Trophoblast cell (in vitro differentiated cells and primary cell): ENCODE results near the gene ALKBH8.

Source experiments
- DNase-seq, 2 donors: peaks; one replicate each; pipeline ENCODE4 v3.0.0-alpha.2; 2016
- H2AFZ ChIP-seq: 2 replicates; pipeline ENCODE4 v1.6.1; 2013; ENCODE audit warnings: low read length, moderate library complexity, mild to moderate bottlenecking; ENCODE audit not compliant: insufficient read depth, poor library complexity
- H2AK5ac ChIP-seq: 2 replicates; pipeline ENCODE4 v1.6.1; 2013; ENCODE audit warnings: mild to moderate bottlenecking, low read length
- H2BK120ac ChIP-seq: 2 replicates; pipeline ENCODE4 v1.6.1; 2013; ENCODE audit warnings: low read length, mild to moderate bottlenecking, moderate library complexity; ENCODE audit not compliant: insufficient read depth, poor library complexity
- H2BK12ac ChIP-seq: 2 replicates; pipeline ENCODE4 v1.6.1; 2013; ENCODE audit warnings: mild to moderate bottlenecking, low read length, moderate library complexity
- H2BK5ac ChIP-seq: 2 replicates; pipeline ENCODE4 v1.6.1; 2013; ENCODE audit warnings: low read length, low read depth, moderate library complexity, mild to moderate bottlenecking; ENCODE audit not compliant: poor library complexity
- H3K14ac ChIP-seq: 2 replicates; pipeline ENCODE4 v1.6.1; 2013; ENCODE audit warnings: mild to moderate bottlenecking, low read length
- H3K18ac ChIP-seq: 2 replicates; pipeline ENCODE4 v1.6.1; 2013; ENCODE audit warnings: mild to moderate bottlenecking, low read length
- H3K23ac ChIP-seq: 2 replicates; pipeline ENCODE4 v1.6.1; 2013; ENCODE audit warnings: low read length
- H3K27ac ChIP-seq: 2 replicates; pipeline ENCODE4 v1.5.1; 2013; ENCODE audit warnings: low read depth, mild to moderate bottlenecking, inconsistent platforms, low read length, moderate library complexity
- H3K27me3 ChIP-seq: 2 replicates; pipeline ENCODE4 v1.6.1; 2013; ENCODE audit warnings: inconsistent platforms, mild to moderate bottlenecking, low read length, moderate library complexity; ENCODE audit not compliant: insufficient read depth
- H3K36me3 ChIP-seq, 2 experiments: 1 replicate in 1 of 2; 2 replicates in 1 of 2; pipeline ENCODE4 v1.6.1; 2013; ENCODE audit warnings: low read length in 2 of 2, mild to moderate bottlenecking in 2 of 2, moderate library complexity in 1 of 2; ENCODE audit not compliant: insufficient read depth in 2 of 2, control insufficient read depth in 1 of 2
- H3K4ac ChIP-seq: 2 replicates; pipeline ENCODE4 v1.6.1; 2013; ENCODE audit warnings: low read depth, mild to moderate bottlenecking, low read length, moderate library complexity
- H3K4me1 ChIP-seq, 2 experiments: 1 replicate in 1 of 2; 2 replicates in 1 of 2; pipeline ENCODE4 v1.6.1; 2013; ENCODE audit warnings: low read length in 2 of 2, mild to moderate bottlenecking in 2 of 2, moderate library complexity in 1 of 2; ENCODE audit not compliant: insufficient read depth in 2 of 2, control insufficient read depth in 1 of 2
- H3K4me2 ChIP-seq: 2 replicates; pipeline ENCODE4 v1.6.1; 2013; ENCODE audit warnings: inconsistent platforms, mild to moderate bottlenecking, low read length, moderate library complexity
- H3K4me3 ChIP-seq: 2 replicates; pipeline ENCODE4 v1.5.1; 2013; ENCODE audit warnings: mild to moderate bottlenecking, low read depth, low read length, inconsistent platforms
- H3K79me1 ChIP-seq: one replicate; pipeline ENCODE4 v1.6.1; 2013; ENCODE audit warnings: low read length
- H3K79me2 ChIP-seq: 2 replicates; pipeline ENCODE4 v1.6.1; 2013; ENCODE audit warnings: low read length, mild to moderate bottlenecking; ENCODE audit not compliant: control insufficient read depth, insufficient read depth, poor library complexity
- H3K9ac ChIP-seq: 2 replicates; pipeline ENCODE4 v1.6.1; 2013; ENCODE audit warnings: mild to moderate bottlenecking, low read length
- H3K9me3 ChIP-seq: 2 replicates; pipeline ENCODE4 v1.6.1; 2013; ENCODE audit warnings: low read depth, mild to moderate bottlenecking, control low read depth, inconsistent platforms, low read length; ENCODE audit not compliant: insufficient read depth
- H4K12ac ChIP-seq: 2 replicates; pipeline ENCODE4 v1.6.1; 2013; ENCODE audit warnings: low read depth, mild to moderate bottlenecking, low read length, moderate library complexity
- H4K8ac ChIP-seq: 2 replicates; pipeline ENCODE4 v1.6.1; 2013; ENCODE audit warnings: low read depth, mild to moderate bottlenecking, low read length, moderate library complexity
- H4K91ac ChIP-seq: one replicate; pipeline ENCODE4 v1.6.1; 2013; ENCODE audit warnings: low read depth, mild to moderate bottlenecking, low read length, moderate library complexity
- WGBS: extraction: QIAGEN DNeasy Blood & Tissue Kit; methylation state at CpG from one replicate; pipeline ENCODE4 v1.1.7; 2013; ENCODE audit warnings: missing lambda C conversion rate; ENCODE audit not compliant: insufficient read length, insufficient coverage; ENCODE audit errors: extremely low coverage; 5-methylcytosine and 5-hydroxymethylcytosine counted together

The ALKBH8 gene

DNA sequence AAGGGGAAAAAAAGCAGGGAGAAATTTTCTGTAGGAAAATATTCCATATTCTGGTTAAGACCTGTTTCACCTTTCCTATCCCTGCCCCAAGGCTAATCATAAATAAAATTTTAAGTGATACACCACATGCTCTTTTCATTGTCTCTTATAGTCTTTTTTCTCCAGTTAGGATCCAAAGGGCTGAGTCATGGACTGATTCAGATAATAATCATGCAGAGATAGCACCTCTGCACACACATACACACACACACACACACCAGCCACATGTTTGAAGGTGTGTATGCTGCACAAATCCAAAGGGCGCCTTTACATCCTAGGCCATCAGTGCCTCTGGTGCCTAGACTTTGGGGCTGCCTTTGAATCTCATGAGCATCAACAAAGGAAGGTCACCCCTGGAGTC, 72.4 kb downstream of the ALKBH8 start:
- H3K79me2 ChIP-seq: no peaks in the 10 kb centered on the region

DNA sequence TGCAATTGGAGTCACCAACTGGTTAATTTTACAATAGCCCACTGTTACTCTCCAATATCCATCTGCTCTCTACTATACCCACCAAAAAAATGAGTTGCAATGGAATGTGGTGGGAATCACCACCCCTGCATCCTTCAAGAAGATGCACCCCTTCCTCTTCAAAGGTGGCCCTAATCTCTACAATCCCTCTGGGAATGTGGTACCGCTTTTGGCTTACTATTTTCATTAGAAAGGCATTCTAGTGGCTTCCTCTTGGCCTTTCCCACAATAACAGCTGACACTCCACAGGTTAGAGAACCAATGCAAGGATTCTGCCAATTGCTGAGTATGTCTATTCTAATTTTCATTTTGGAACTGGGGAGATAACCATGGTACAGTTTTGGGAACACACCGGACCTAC, 74.7 kb downstream of the ALKBH8 start:
- no peak overlapping the region for H3K9ac ChIP-seq

More for the DNA sequence above, 72.4 kb downstream of the ALKBH8 start:
- peak in 1 of 2 donors; percentile 36 for DNase-seq
- H2BK12ac ChIP-seq: no peak overlapping the region
- H3K27ac ChIP-seq: no peak overlapping the region
- WGBS: no CpG with 5 or more reads among the region's 1 CpG
- no peak overlapping the region for H3K9ac ChIP-seq
- no peaks in the 10 kb centered on the region for H3K9me3 ChIP-seq
- no peak overlapping the region for H2AK5ac ChIP-seq
- no peak overlapping the region for H2BK120ac ChIP-seq
- no peak overlapping the region for H4K8ac ChIP-seq
- H3K14ac ChIP-seq: no peak overlapping the region
- no peak overlapping the region for H4K91ac ChIP-seq
- H3K4ac ChIP-seq: no peak overlapping the region
- no peak overlapping the region for H2BK5ac ChIP-seq
- no peak overlapping the region for H3K4me2 ChIP-seq
- H2AFZ ChIP-seq: no peak overlapping the region
- no peak overlapping the region for H4K12ac ChIP-seq
- H3K23ac ChIP-seq: no peak overlapping the region
- H3K4me3 ChIP-seq: no peak overlapping the region
- no peaks in the 10 kb centered on the region for H3K36me3 ChIP-seq
- H3K79me1 ChIP-seq: no peaks in the 10 kb centered on the region
- no peaks in the 10 kb centered on the region for H3K27me3 ChIP-seq
- H3K18ac ChIP-seq: no peak overlapping the region
- no peaks in the 10 kb centered on the region for H3K4me1 ChIP-seq

DNA sequence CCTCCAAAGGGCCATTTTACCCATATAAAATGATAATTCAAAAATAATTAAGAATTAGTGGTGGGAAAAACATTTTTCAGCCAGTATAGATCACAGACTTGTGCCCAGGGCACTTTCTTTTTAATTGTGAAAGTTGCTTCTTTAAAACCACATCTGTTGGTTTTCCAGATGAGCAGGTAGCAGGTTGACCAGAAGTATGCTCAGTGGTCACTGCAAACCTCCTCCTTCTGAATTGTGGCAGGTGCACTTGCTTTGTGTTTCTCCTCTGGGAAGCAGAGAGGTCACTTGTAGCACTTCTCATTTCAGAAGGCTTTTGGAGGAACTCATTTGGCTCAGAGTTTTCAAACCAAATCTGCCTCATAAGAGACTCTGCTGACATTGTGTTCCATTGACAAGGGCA, 83.3 kb downstream of the ALKBH8 start:
- H3K27ac ChIP-seq: no peak overlapping the region
- no peak overlapping the region for H2AFZ ChIP-seq
- no peak overlapping the region for H3K23ac ChIP-seq
- H3K79me2 ChIP-seq: no peaks in the 10 kb centered on the region
- H3K4me1 ChIP-seq: no peaks in the 10 kb centered on the region
- H2AK5ac ChIP-seq: no peak overlapping the region
- no peak overlapping the region for H4K91ac ChIP-seq
- H3K4ac ChIP-seq: no peak overlapping the region
- H3K4me3 ChIP-seq: no peak overlapping the region
- no peak overlapping the region for H2BK5ac ChIP-seq
- no peak overlapping the region for H3K18ac ChIP-seq
- H2BK12ac ChIP-seq: no peak overlapping the region
- H4K12ac ChIP-seq: no peak overlapping the region
- no peak overlapping the region for H3K9ac ChIP-seq
- no peak overlapping the region for H2BK120ac ChIP-seq
- no peaks in the 10 kb centered on the region for H3K79me1 ChIP-seq
- no peak overlapping the region for H3K4me2 ChIP-seq
- no peaks in the 10 kb centered on the region for H3K36me3 ChIP-seq
- H4K8ac ChIP-seq: no peak overlapping the region
- H3K9me3 ChIP-seq: no peaks in the 10 kb centered on the region
- H3K27me3 ChIP-seq: no peaks in the 10 kb centered on the region
- no peak overlapping the region for H3K14ac ChIP-seq
- DNase-seq: no peak

More for the DNA sequence above, 74.7 kb downstream of the ALKBH8 start:
- no peak overlapping the region for H4K91ac ChIP-seq
- H3K4me2 ChIP-seq: no peak overlapping the region
- H4K8ac ChIP-seq: no peak overlapping the region
- no peaks in the 10 kb centered on the region for H3K79me1 ChIP-seq
- H2BK120ac ChIP-seq: no peak overlapping the region
- no peaks in the 10 kb centered on the region for H3K79me2 ChIP-seq
- WGBS: no CpG with 5 or more reads among the region's 2 CpGs
- DNase-seq: no peak
- H2BK12ac ChIP-seq: no peak overlapping the region
- no peak overlapping the region for H3K27ac ChIP-seq
- no peaks in the 10 kb centered on the region for H3K4me1 ChIP-seq
- H4K12ac ChIP-seq: no peak overlapping the region
- H3K14ac ChIP-seq: no peak overlapping the region
- H2AFZ ChIP-seq: no peak overlapping the region
- no peaks in the 10 kb centered on the region for H3K36me3 ChIP-seq
- no peaks in the 10 kb centered on the region for H3K27me3 ChIP-seq
- H3K18ac ChIP-seq: no peak overlapping the region
- no peak overlapping the region for H3K4me3 ChIP-seq
- H2BK5ac ChIP-seq: no peak overlapping the region
- no peak overlapping the region for H3K23ac ChIP-seq
- no peak overlapping the region for H3K4ac ChIP-seq
- H3K9me3 ChIP-seq: no peaks in the 10 kb centered on the region
- H2AK5ac ChIP-seq: no peak overlapping the region

DNA sequence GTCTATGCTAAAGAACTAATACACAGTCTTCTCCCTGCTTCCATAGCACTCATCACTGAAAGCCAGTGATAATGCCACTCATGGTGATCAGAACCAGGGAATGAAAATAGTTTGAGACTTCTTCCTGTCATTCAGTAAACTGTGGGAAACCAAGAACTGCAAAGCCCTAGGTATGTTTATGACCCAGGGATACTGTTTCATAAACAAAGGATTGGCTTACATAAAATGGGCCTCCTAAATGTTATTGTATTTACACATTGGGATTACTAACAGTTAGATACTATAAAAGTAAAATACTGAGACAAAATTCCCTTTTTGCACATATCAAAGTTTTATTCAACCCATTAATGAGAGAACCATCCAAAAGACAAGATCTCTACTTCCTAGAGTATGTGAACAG, 86.6 kb downstream of the ALKBH8 start:
- no peak overlapping the region for H2AK5ac ChIP-seq
- no peak overlapping the region for H3K27ac ChIP-seq
- no peak overlapping the region for H3K9ac ChIP-seq
- no peak overlapping the region for H2AFZ ChIP-seq
- H3K79me2 ChIP-seq: no peaks in the 10 kb centered on the region
- H3K79me1 ChIP-seq: no peaks in the 10 kb centered on the region
- H3K4me3 ChIP-seq: no peak overlapping the region
- no peak for DNase-seq
- H4K91ac ChIP-seq: no peak overlapping the region
- H2BK5ac ChIP-seq: no peak overlapping the region
- no peak overlapping the region for H3K4ac ChIP-seq
- no peak overlapping the region for H3K14ac ChIP-seq
- H3K36me3 ChIP-seq: no peaks in the 10 kb centered on the region
- H4K8ac ChIP-seq: no peak overlapping the region
- H3K27me3 ChIP-seq: no peaks in the 10 kb centered on the region
- no peak overlapping the region for H4K12ac ChIP-seq
- no peak overlapping the region for H3K18ac ChIP-seq
- no peaks in the 10 kb centered on the region for H3K4me1 ChIP-seq
- no peak overlapping the region for H3K4me2 ChIP-seq
- no peaks in the 10 kb centered on the region for H3K9me3 ChIP-seq
- H2BK12ac ChIP-seq: no peak overlapping the region
- H2BK120ac ChIP-seq: no peak overlapping the region
- H3K23ac ChIP-seq: no peak overlapping the region

DNA sequence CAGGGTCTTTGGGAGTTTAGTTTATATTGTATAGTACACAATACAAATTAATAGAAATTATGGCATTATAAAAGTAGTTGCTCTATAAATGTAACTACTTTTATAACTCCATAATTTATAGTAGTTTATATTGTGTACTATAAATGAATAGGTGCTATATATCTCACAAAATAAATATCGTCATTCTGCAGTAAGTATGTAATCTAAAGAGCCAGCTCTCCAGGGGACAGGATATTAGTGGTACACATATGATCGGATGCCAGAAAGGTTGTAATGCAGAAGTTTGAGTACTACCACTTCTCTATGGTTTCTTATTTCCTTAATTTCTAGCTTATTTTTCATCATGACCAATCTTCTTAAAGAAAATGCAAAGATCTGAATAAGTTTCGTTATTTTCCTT, 87.7 kb downstream of the ALKBH8 start:
- no peaks in the 10 kb centered on the region for H3K9me3 ChIP-seq
- no peak overlapping the region for H2AK5ac ChIP-seq
- H3K4me3 ChIP-seq: no peak overlapping the region
- H4K12ac ChIP-seq: no peak overlapping the region
- no peak overlapping the region for H2BK5ac ChIP-seq
- H2AFZ ChIP-seq: no peak overlapping the region
- H3K27me3 ChIP-seq: no peaks in the 10 kb centered on the region
- no peaks in the 10 kb centered on the region for H3K79me2 ChIP-seq
- no peak overlapping the region for H4K91ac ChIP-seq
- H3K4me1 ChIP-seq: no peaks in the 10 kb centered on the region
- H3K4ac ChIP-seq: no peak overlapping the region
- no peak overlapping the region for H4K8ac ChIP-seq
- H2BK120ac ChIP-seq: no peak overlapping the region
- no peak overlapping the region for H3K4me2 ChIP-seq
- no CpG with 5 or more reads among the region's 3 CpGs for WGBS
- no peak for DNase-seq
- no peak overlapping the region for H3K9ac ChIP-seq
- no peaks in the 10 kb centered on the region for H3K79me1 ChIP-seq
- no peak overlapping the region for H3K14ac ChIP-seq
- H3K23ac ChIP-seq: no peak overlapping the region
- H3K27ac ChIP-seq: no peak overlapping the region
- H3K18ac ChIP-seq: no peak overlapping the region
- H3K36me3 ChIP-seq: no peaks in the 10 kb centered on the region
- no peak overlapping the region for H2BK12ac ChIP-seq
